ENCODE results near the gene LRRC36. TPM values are rescaled to one million over a fixed set of nuclear protein-coding genes. Genes with fewer than 3 reads are reported as not detected.
"Not testable (repeated sequence)": the region's sequence is repeated elsewhere in the genome, so short reads cannot be mapped to it uniquely, and the experiment has no call there.

The LRRC36 gene
- total RNA-seq, 1 experiment from 2014 or later, result not detected

DNA sequence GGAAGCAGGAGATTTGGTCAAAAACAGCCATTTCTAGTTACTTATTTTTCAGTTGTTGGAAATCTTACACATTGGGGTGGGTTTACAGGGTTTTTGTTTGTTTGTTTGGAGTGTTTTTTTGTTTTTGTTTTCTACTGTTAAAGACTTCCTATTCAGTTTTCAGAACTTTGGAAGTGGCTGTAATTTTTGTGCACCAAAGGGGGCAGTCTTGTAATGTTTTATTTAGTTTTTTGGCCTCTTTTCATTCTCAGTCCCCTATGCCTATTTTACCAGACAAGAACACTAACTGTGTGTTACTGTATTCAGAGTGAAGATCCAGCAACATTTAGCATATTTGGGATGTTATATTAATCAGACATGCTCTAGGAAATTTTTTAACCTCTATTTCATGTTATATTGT, 46.0 kb downstream of the LRRC36 start:
- TF ChIP-seq CTCF (conservative IDR thresholded peaks at IDR 0.05; ENCODE audit: low read depth, low read length) (peak; percentile 63), EZH2phosphoT487 (IDR thresholded peaks at IDR 0.05; ENCODE audit: borderline replicate concordance, low read length) (no peak), EZH2 (IDR thresholded peaks at IDR 0.05; ENCODE audit: low read length, unreplicated experiment) (no peak)
- no peaks in the 10 kb centered on the region for H3K9me2 ChIP-seq (replicated peaks; ENCODE audit: low read length)
- H3K4me2 ChIP-seq (ENCODE audit: low read length), result no peak overlapping the region
- no peaks in the 10 kb centered on the region for H4K20me1 ChIP-seq (ENCODE audit: low read length)
- H3K27me3 ChIP-seq (ENCODE audit: low read length), result no peaks in the 10 kb centered on the region
- H3K9ac ChIP-seq (ENCODE audit: low read length), result no peak overlapping the region
- no TSS peak for BruUV-seq (replicated peaks)
- no peaks in the 10 kb centered on the region for H3F3A ChIP-seq (ENCODE audit: low read length, unreplicated experiment)
- no peaks in the 10 kb centered on the region for H3K9me3 ChIP-seq (ENCODE audit: low read length)
- no peak overlapping the region for H3K4me3 ChIP-seq (ENCODE audit: low read length)
- H3K79me2 ChIP-seq (ENCODE audit: low read length), result no peaks in the 10 kb centered on the region
- ATAC-seq (no peak), DNase-seq (peak; percentile 42)
- no peak overlapping the region for H3K27ac ChIP-seq (ENCODE audit: low read length)
- no peak overlapping the region for H2AFZ ChIP-seq (ENCODE audit: low read length)
- H3K36me3 ChIP-seq (ENCODE audit: low read depth, low read length), result no peaks in the 10 kb centered on the region
- ChIA-PET CTCF (interaction anchor here (0.7 to 1.0 kb wide), 3 partner anchors 55 to 273 kb away, joined by 3 to 6 read pairs (median 3); no protein-coding TSS in a partner anchor), POLR2A (ENCODE audit: unreplicated experiment) (no interaction called here)
- intact Hi-C loops (cut with micrococcal nuclease), result no loop called here
- H3K4me1 ChIP-seq (ENCODE audit: insufficient read depth, low read length), result no peaks in the 10 kb centered on the region

DNA sequence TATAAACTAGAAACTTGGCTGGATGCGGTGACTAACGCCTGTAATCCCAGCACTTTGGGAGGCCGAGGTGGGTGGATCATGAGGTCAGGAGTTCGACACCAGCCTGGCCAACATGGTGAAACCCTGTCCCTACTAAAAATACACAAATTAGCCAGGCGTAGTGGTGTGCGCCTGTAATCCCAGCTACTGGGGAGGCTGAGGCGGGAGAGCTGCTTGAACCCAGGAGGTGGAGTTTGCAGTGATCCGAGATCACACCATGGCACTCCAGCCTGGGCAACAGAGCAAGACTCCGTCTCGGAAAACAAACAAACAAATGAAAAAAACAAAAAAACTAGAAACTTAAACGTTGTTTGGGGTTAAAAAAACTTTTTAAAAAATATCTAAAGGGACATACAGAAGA, 49.4 kb downstream of the LRRC36 start:
- DNase-seq; H3F3A ChIP-seq (ENCODE audit: low read length, unreplicated experiment); BruUV-seq (replicated peaks); POLR2A ChIA-PET (ENCODE audit: unreplicated experiment); H3K9ac ChIP-seq (ENCODE audit: low read length); H3K36me3 ChIP-seq (ENCODE audit: low read depth, low read length); intact Hi-C loops (cut with micrococcal nuclease); H3K27ac ChIP-seq (ENCODE audit: low read length); H2AFZ ChIP-seq (ENCODE audit: low read length); H3K4me2 ChIP-seq (ENCODE audit: low read length); ATAC-seq; H3K9me2 ChIP-seq (replicated peaks; ENCODE audit: low read length); H3K79me2 ChIP-seq (ENCODE audit: low read length); H3K27me3 ChIP-seq (ENCODE audit: low read length); H3K9me3 ChIP-seq (ENCODE audit: low read length); H3K4me3 ChIP-seq (ENCODE audit: low read length); H4K20me1 ChIP-seq (ENCODE audit: low read length); H3K4me1 ChIP-seq (ENCODE audit: insufficient read depth, low read length): not testable (repeated sequence)
- CTCF ChIA-PET, result interaction anchor here (0.6 kb wide), 1 partner anchor 15 kb away, joined by 13 read pairs; no protein-coding TSS in a partner anchor

GRCh38 chr16:67378642-67379041, 52.0 kb downstream of the LRRC36 start:
- POLR2A ChIA-PET (ENCODE audit: unreplicated experiment), result no interaction called here
- Histone ChIP-seq H3F3A (ENCODE audit: low read length, unreplicated experiment) (no peaks in the 10 kb centered on the region), H3K4me3 (ENCODE audit: low read length) (no peak overlapping the region), H3K27me3 (ENCODE audit: low read length) (no peaks in the 10 kb centered on the region), H4K20me1 (ENCODE audit: low read length) (no peaks in the 10 kb centered on the region), H3K79me2 (ENCODE audit: low read length) (no peaks in the 10 kb centered on the region), H3K36me3 (ENCODE audit: low read depth, low read length) (no peaks in the 10 kb centered on the region), H3K9ac (ENCODE audit: low read length) (no peak overlapping the region), H2AFZ (ENCODE audit: low read length) (no peak overlapping the region), H3K9me2 (replicated peaks; ENCODE audit: low read length) (no peaks in the 10 kb centered on the region), H3K4me1 (ENCODE audit: insufficient read depth, low read length) (no peaks in the 10 kb centered on the region; the same call in 1 of the 2 replicates), H3K4me2 (ENCODE audit: low read length) (no peak overlapping the region), H3K27ac (ENCODE audit: low read length) (no peak overlapping the region), H3K9me3 (ENCODE audit: low read length) (no peaks in the 10 kb centered on the region)
- TF ChIP-seq EZH2phosphoT487 (IDR thresholded peaks at IDR 0.05; ENCODE audit: borderline replicate concordance, low read length), result no peak
- TF ChIP-seq CTCF (conservative IDR thresholded peaks at IDR 0.05; ENCODE audit: low read depth, low read length), result no peak
- TF ChIP-seq EZH2 (IDR thresholded peaks at IDR 0.05; ENCODE audit: low read length, unreplicated experiment), result no peak
- DNase-seq (no peak), ATAC-seq (no peak)
- CTCF ChIA-PET, result no interaction called here
- intact Hi-C loops (cut with micrococcal nuclease), result no loop called here
- no TSS peak for BruUV-seq (replicated peaks)

Data from PC-3 (cell line).